D721Med (cell line): ENCODE data around the gene E2F8.

ENCODE experiments used
- DNase-seq: peaks from one replicate; pipeline ENCODE4 v3.0.0; 2011; ENCODE audit warnings: low spot score; ENCODE audit not compliant: insufficient read length
- FAIRE-seq: peaks from 2 replicates; lab custom pipeline; 2011; peaks lifted over from hg19 to GRCh38; lab: Jason Lieb, UNC
- TF ChIP-seq, protein P1 (sequence below): IDR thresholded peaks from 2 replicates; pipeline ENCODE4 v1.5.1; 2012; ENCODE audit warnings: mild to moderate bottlenecking, control low read depth; ENCODE audit not compliant: insufficient read depth; ENCODE audit errors: missing control alignments

E2F8 gene

DNA sequence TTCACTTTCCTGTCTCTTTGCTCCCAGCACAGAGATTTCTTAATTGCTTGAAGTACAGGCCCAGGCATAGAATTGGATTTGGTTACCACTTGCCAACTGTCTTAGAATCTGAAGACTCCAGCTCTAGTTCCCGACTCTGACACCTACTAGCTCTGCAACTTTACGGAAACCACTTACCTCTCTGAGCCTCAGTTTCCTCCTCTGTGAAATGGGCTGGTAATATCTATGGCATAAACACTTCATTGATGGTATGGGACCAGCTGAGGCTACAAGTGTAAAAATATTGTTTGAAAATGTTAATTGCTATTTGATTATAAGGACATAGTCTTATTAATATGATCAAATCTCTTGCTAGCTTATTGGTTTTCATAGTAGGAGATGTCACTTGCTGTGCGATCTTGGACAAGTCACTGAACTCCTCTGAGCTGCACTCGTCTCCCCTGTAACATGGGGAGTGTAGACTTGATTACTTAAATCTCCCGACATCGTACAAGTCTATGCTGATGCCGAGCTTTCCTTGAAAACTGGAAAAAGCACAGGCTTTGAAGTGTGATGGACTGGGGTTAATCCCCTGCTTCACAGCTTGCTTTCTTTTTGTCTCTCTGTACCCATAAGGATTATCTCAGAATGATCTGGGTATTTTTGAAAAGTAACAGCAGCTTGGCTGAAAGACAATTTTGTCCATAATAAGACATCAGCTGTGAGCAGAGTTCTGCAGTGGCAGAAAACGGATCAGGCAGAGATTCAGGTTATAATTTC lies 11.8 kb upstream of the E2F8 start:
- no peak for FAIRE-seq
- TF ChIP-seq, protein P1, sequence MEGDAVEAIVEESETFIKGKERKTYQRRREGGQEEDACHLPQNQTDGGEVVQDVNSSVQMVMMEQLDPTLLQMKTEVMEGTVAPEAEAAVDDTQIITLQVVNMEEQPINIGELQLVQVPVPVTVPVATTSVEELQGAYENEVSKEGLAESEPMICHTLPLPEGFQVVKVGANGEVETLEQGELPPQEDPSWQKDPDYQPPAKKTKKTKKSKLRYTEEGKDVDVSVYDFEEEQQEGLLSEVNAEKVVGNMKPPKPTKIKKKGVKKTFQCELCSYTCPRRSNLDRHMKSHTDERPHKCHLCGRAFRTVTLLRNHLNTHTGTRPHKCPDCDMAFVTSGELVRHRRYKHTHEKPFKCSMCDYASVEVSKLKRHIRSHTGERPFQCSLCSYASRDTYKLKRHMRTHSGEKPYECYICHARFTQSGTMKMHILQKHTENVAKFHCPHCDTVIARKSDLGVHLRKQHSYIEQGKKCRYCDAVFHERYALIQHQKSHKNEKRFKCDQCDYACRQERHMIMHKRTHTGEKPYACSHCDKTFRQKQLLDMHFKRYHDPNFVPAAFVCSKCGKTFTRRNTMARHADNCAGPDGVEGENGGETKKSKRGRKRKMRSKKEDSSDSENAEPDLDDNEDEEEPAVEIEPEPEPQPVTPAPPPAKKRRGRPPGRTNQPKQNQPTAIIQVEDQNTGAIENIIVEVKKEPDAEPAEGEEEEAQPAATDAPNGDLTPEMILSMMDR: no peak
- DNase-seq: no peak

DNA sequence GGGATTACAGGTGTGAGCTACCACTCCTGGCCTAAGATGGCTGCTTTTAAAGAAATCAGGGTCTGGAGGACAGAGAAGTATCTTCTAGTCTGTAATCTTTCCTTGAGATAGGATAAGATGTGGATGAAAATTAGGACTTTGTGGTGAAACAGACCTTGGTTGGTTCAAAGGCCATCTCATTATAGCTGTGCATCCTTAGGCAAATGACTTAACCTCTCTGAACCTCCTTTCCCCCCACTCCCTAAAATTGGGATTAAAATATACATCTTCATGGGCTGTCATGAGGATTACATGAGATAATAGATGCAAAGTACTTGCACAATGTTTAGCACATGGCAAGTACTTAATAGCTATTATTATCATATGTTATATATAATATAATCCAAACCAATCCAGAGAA lies 10.8 kb upstream of the E2F8 start:
- no peak for FAIRE-seq
- no peak for DNase-seq
- TF ChIP-seq, protein P1: no peak

DNA sequence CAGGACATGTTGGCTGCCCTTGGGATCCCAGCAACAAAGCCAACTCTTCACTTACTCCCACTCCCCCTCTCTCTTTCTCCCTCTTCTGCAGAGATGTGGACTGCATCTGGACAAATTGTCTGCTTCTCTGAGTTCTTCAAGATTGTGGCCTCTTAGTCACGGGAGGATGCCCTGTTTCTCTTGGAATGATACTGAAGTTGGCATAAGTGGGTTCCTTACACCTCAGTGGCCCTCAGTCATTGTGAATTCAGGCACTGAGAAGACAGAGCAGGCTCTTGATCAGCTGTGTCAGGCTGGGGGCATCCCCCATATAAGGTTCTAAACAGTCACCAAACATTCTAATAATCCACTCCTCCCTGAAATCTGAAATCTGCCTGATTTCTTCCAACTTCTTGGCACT lies 6.1 kb upstream of the E2F8 start:
- TF ChIP-seq, protein P1: no peak

DNA sequence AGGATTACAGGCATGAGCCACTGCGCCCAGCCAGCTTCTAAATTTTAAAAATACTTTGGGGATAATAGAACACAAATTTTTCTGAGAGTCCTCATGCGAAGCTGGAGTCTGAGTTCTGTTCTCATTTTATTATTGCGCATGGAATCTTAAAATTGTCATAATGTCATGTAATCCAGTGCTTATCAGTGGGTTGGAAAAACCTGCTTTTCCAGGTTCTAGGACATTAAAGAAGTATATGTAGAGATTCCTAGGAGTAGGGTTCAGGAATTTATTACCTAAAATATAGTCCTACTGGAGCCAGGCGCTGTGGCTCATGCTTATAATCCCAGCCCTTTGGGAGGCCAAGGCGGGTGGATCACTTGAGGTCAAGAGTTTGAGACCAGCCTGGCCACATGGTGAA lies 4.6 kb upstream of the E2F8 start:
- DNase-seq (no peak), FAIRE-seq (no peak)
- TF ChIP-seq, protein P1: no peak

More for the DNA sequence above, 6.1 kb upstream of the E2F8 start:
- no peak for FAIRE-seq
- DNase-seq: no peak

DNA sequence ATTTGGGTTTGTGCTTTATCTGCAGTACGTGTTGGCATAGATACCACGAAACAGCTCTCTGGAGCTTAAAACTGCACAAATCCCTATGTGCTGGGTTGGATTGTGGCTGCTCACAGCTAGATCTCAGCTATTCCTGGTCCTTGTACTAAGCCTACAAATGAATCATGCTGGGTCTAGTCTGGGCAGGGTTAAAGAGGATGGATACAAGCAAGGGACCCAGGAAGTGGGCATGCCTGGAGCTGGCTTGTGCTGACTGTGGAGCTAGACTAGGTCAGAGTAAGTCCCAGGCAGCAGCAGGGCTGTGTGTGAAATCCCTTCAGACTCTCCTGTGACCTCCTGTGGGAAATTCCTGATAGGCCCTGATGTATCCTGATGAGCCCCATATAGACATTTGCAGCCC lies 3.9 kb upstream of the E2F8 start:
- TF ChIP-seq, protein P1: no peak
- FAIRE-seq (no peak), DNase-seq (no peak)

DNA sequence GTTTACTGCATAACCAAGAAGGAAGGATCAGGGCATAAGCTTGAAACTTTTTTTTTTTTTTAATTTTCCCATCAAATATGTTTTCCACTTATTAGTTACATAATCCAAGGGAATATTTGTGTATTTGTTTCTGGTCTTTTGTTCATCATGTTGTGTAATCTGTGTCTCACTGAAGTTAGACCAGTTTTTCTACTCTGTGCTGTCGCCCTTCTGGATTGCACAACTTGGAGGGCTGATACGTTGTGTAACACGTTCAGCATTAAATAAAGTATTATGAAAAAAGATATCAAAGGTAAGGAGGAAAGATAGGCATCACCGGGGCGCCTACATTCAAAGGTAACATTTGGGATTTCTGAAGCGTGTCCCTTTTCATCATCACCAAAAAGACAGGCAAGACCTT lies 3.3 kb upstream of the E2F8 start:
- DNase-seq: no peak
- TF ChIP-seq, protein P1: no peak
- FAIRE-seq: no peak

DNA sequence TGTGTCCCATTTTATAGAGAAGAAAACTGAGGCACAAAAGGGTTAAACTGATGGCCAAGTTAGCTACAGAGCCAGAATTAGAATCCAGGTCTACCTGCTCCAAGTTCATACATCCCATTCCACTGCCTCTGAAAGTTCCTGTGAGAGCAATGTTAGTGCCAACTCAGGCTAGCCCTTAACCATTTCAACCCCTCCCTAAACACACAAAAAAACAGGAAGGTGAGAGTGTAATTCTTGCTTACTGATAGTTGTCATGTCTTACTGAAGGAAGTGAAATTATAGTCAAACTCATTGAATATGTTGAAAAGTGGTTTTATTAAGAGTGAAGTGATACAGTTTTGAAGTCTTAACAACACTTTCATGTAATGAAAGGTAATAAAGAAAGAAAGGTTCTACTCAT lies 2.9 kb upstream of the E2F8 start:
- TF ChIP-seq, protein P1: no peak
- FAIRE-seq (no peak), DNase-seq (no peak)
